GM12878 (cell line): Measurements from ENCODE around the gene CLEC7A. TPM values are rescaled to one million over a fixed set of nuclear protein-coding genes. Genes with fewer than 3 reads are reported as not detected.

Experiments
- ATAC-seq: fragments of 200-7000 bp; cut with Tn5 transposase; 3 replicates; pipeline ENCODE4 v1.9.1; 2020; ENCODE audit warnings: mild to moderate bottlenecking, moderate library complexity
- BruUV-seq: library from RNA; stranded (reverse); fragments of 400-500 nt; replicated peaks from 2 replicates; lab custom pipeline; 2021; lab: Mats Ljungman, UMichigan
- CTCF ChIA-PET: fragments of 300-600 bp; sonication (Branson Sonifier 250); formaldehyde crosslinking; extraction: SDS; loops from one replicate; lab custom pipeline; 2021; ENCODE audit warnings: inconsistent platforms; lab: Yijun Ruan, JAX
- POLR2A ChIA-PET: fragments of 350-600 bp; formaldehyde crosslinking; extraction: SDS; loops from one replicate; lab custom pipeline; 2021; ENCODE audit warnings: inconsistent platforms; lab: Charles Lee
- RAD21 ChIA-PET: fragments of 300-600 bp; sonication (Branson Sonifier 250); formaldehyde crosslinking; loops from one replicate; lab custom pipeline; 2023; ENCODE audit warnings: antibody characterized with exemption; ENCODE audit not compliant: unreplicated experiment; lab: Charles Lee
- SMC1A ChIA-PET: fragments of 300-600 bp; sonication (Branson Sonifier 250); formaldehyde crosslinking; loops from one replicate; lab custom pipeline; 2023; ENCODE audit not compliant: unreplicated experiment, uncharacterized antibody; lab: Charles Lee
- DNase-seq: peaks from one replicate; pipeline ENCODE4 v3.0.0-alpha.2; 2011; ENCODE audit warnings: low read depth, low spot score
- FAIRE-seq: peaks from 3 replicates; lab custom pipeline; 2011; peaks lifted over from hg19 to GRCh38; lab: Jason Lieb, UNC
- H2AFZ ChIP-seq: 2 replicates; pipeline ENCODE4 v1.6.0; 2011; ENCODE audit warnings: low read depth, low read length, control low read depth; ENCODE audit not compliant: control insufficient read depth
- H3K27ac ChIP-seq: 2 replicates; pipeline ENCODE4 v1.5.1; 2011; ENCODE audit warnings: control low read depth; ENCODE audit not compliant: control insufficient read depth, insufficient read depth
- H3K27me3 ChIP-seq, 2 experiments: replicated peaks in 1 of 2; 2 replicates each; pipeline versions ENCODE4 v1.6.0 to v1.6.1; 2011; ENCODE audit warnings: low read length in 1 of 2; ENCODE audit not compliant: control insufficient read depth in 2 of 2, insufficient read depth in 2 of 2
- H3K36me3 ChIP-seq, 2 experiments: 2 replicates each; pipeline ENCODE4 v1.5.1; 2011; ENCODE audit warnings: low read length in 1 of 2; ENCODE audit not compliant: control insufficient read depth in 2 of 2, insufficient read depth in 2 of 2
- H3K4me1 ChIP-seq: 2 replicates; pipeline ENCODE4 v1.6.1; 2011; ENCODE audit warnings: mild to moderate bottlenecking, low read length, moderate library complexity, mixed read lengths; ENCODE audit not compliant: control insufficient read depth, insufficient read depth
- H3K4me2 ChIP-seq: 2 replicates; pipeline ENCODE4 v1.6.0; 2011; ENCODE audit warnings: control low read depth; ENCODE audit not compliant: control insufficient read depth, insufficient read depth
- H3K4me3 ChIP-seq: fragments of 200-600 bp; sonication (generic); 2 replicates; pipeline ENCODE4 v1.5.1; 2016
- H3K79me2 ChIP-seq: 2 replicates; pipeline ENCODE4 v1.6.0; 2011; ENCODE audit warnings: low read length; ENCODE audit not compliant: control insufficient read depth, insufficient read depth
- H3K9ac ChIP-seq: 2 replicates; pipeline ENCODE4 v1.8.0; 2011; ENCODE audit warnings: low read length, control low read depth, mixed read lengths; ENCODE audit not compliant: control insufficient read depth, insufficient read depth
- H3K9me3 ChIP-seq: replicated peaks from 3 replicates; pipeline ENCODE4 v1.5.1; 2011; ENCODE audit warnings: mild to moderate bottlenecking, low read length; ENCODE audit not compliant: control insufficient read depth, insufficient read depth
- H4K20me1 ChIP-seq: 2 replicates; pipeline ENCODE4 v1.6.0; 2011; ENCODE audit not compliant: control insufficient read depth, insufficient read depth
- BMI1 ChIP-seq: fragments of 450-650 bp; IDR thresholded peaks from 2 replicates; pipeline ENCODE4 v1.6.1; 2016; ENCODE audit warnings: mild to moderate bottlenecking, moderate library complexity, borderline replicate concordance
- CBX3 ChIP-seq: fragments of 200-600 bp; sonication (generic); IDR thresholded peaks from 2 replicates; pipeline ENCODE4 v1.6.1; 2016; ENCODE audit warnings: low read depth, borderline replicate concordance
- DPF2 ChIP-seq: fragments of 450-650 bp; IDR thresholded peaks from 2 replicates; pipeline ENCODE4 v1.6.1; 2017; ENCODE audit warnings: mild to moderate bottlenecking
- FOXK2 ChIP-seq: fragments of 450-650 bp; IDR thresholded peaks from 2 replicates; pipeline ENCODE4 v1.6.1; 2017; ENCODE audit warnings: mild to moderate bottlenecking, moderate library complexity
- GATAD2B ChIP-seq: fragments of 450-650 bp; conservative IDR thresholded peaks from 2 replicates; pipeline ENCODE4 v1.6.1; 2017; ENCODE audit warnings: low read depth, mild to moderate bottlenecking, moderate library complexity
- HDGF ChIP-seq: fragments of 450-650 bp; IDR thresholded peaks from 2 replicates; pipeline ENCODE4 v1.6.1; 2016; ENCODE audit warnings: antibody characterized with exemption
- NR2C2 ChIP-seq: IDR thresholded peaks from 2 replicates; pipeline ENCODE4 v1.6.1; 2011; ENCODE audit warnings: borderline replicate concordance, low read depth; ENCODE audit not compliant: control insufficient read depth, insufficient read length
- RBBP5 ChIP-seq: fragments of 200-600 bp; sonication (generic); conservative IDR thresholded peaks from 2 replicates; pipeline ENCODE4 v1.6.1; 2016
- SMAD5 ChIP-seq: IDR thresholded peaks from 2 replicates; pipeline ENCODE4 v1.6.1; 2016; ENCODE audit warnings: antibody characterized with exemption, low read depth
- SMARCA5 ChIP-seq: fragments of 450-650 bp; IDR thresholded peaks from 2 replicates; pipeline ENCODE4 v1.6.1; 2017; ENCODE audit warnings: mild to moderate bottlenecking
- SREBF1 ChIP-seq: IDR thresholded peaks from 2 replicates; pipeline ENCODE4 v1.6.1; 2012; ENCODE audit warnings: mild to moderate bottlenecking, low read length
- YY1 ChIP-seq: IDR thresholded peaks from 2 replicates; pipeline ENCODE4 v1.6.1; 2011; ENCODE audit warnings: low read depth, mild to moderate bottlenecking, low read length
- ZNF207 ChIP-seq: fragments of 450-650 bp; IDR thresholded peaks from 2 replicates; pipeline ENCODE4 v1.6.1; 2014; ENCODE audit warnings: antibody characterized with exemption, mild to moderate bottlenecking, borderline replicate concordance
- ZNF384 ChIP-seq: IDR thresholded peaks from 2 replicates; pipeline ENCODE4 v1.6.1; 2012; ENCODE audit warnings: low read depth, mild to moderate bottlenecking, low read length, improper control_type of control experiment, borderline replicate concordance
- WGBS: methylation state at CpG from one replicate; pipeline ENCODE4 v1.1.6; 2016; ENCODE audit warnings: low lambda C conversion rate; ENCODE audit not compliant: insufficient replicate concordance, insufficient coverage; ENCODE audit errors: missing lambda C conversion rate; 5-methylcytosine and 5-hydroxymethylcytosine counted together
- in situ Hi-C: fragments of 300-500 bp; cut with MboI; formaldehyde crosslinking; loops from 9 replicates; pipeline ENCODE4 v1.14.3; 2018; ENCODE audit warnings: mixed read lengths
- intact Hi-C: fragments of 100-400 bp; cut with micrococcal nuclease; formaldehyde crosslinking; loops from one replicate; pipeline ENCODE4 v1.14.2; 2022; ENCODE audit not compliant: unreplicated experiment
- polyA plus RNA-seq, 11 experiments: library from polyadenylated mRNA; depleted of rRNA in 4 of 11; unstranded in 6 of 11; stranded (reverse) in 5 of 11; fragments of >200 nt; fragmentation: Nextera tagmentation in 4 of 11; fragmentation: Illumina TruSeq in 1 of 11; extraction: Ambion mirVana in 4 of 11; extraction: Trizol in 1 of 11; gene quantifications; 1 replicate in 1 of 11; 2 replicates in 10 of 11; pipeline versions ENCODE4 v1.2.1 to v1.2.3, GENCODE V29; 2011 to 2016; ENCODE audit warnings: inconsistent platforms in 2 of 11, missing spikeins in 2 of 11, low read depth in 1 of 11
- total RNA-seq, 4 experiments: library from RNA; depleted of rRNA in 3 of 4; stranded (reverse); fragments of >200 nt in 3 of 4; fragmentation: Illumina TruSeq in 1 of 4; extraction: Trizol in 1 of 4; gene quantifications; 2 replicates each; pipeline versions ENCODE4 v1.2.1 to v1.2.3, GENCODE V29; 2013 to 2021
- TF ChIP-seq, protein P1 (sequence below): fragments of 450-650 bp; conservative IDR thresholded peaks from 2 replicates; pipeline ENCODE4 v1.6.1; 2017; ENCODE audit warnings: mild to moderate bottlenecking, moderate library complexity
- TF ChIP-seq, protein P2 (sequence below): IDR thresholded peaks from 2 replicates; pipeline ENCODE4 v1.6.1; 2011; ENCODE audit warnings: borderline replicate concordance, low read depth, mild to moderate bottlenecking, moderate library complexity, mixed read lengths, low read length; ENCODE audit not compliant: insufficient read depth; ENCODE audit errors: extremely low read length

Gene CLEC7A
- total and polyA plus RNA-seq, 10 of the 15 experiments (the other 5 are each of a cell fraction or from before 2014, with no cell fraction given) = not detected

DNA sequence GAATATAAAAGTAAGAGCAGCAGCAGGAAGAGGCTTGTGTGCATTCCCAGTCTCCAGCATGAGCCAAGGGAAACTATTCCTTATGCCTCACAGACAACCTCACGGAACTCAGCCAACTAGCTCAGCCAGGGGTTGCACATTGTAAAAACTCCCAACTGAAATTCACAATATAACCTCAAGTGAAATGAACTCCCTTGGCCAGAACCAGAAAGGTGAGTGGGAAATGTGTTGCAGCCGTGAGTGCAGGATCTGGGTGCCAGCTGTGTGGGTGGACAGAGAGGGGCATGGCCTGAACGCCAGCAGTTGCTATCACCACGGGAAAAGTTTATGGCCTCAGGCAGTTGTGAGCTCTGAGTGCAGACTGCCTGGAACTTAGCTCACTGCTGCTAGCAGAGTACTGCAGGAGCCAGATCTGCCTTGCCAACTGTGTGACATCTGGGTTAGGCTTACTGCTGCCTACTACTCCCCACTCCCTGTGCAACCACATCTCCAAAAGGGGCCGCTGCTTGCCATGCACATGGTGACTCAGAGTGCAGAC, 28.9 kb downstream of the CLEC7A start:
- ATAC-seq (no peak), FAIRE-seq (no peak)
- POLR2A ChIA-PET = no interaction called here
- H3K9me3 ChIP-seq = peaks cover 2% of the 10 kb centered on the region; the same call in 1 of the 3 replicates
- H3K4me1 ChIP-seq = no peaks in the 10 kb centered on the region
- H3K36me3 ChIP-seq = no peaks in the 10 kb centered on the region
- in situ Hi-C loops = no loop called here
- H3K4me3 ChIP-seq = no peak overlapping the region
- H3K27ac ChIP-seq = no peak overlapping the region
- H3K79me2 ChIP-seq = no peaks in the 10 kb centered on the region
- no TSS peak for BruUV-seq
- TF ChIP-seq NR2C2 = no peak
- no peak for TF ChIP-seq DPF2
- TF ChIP-seq FOXK2 = no peak
- no peak for TF ChIP-seq RBBP5
- TF ChIP-seq YY1 = no peak
- TF ChIP-seq SMARCA5 = no peak
- TF ChIP-seq SMAD5 = no peak
- TF ChIP-seq ZNF384 = no peak
- TF ChIP-seq CBX3 = no peak
- TF ChIP-seq, all 136 proteins: peak for 0
- Histone ChIP-seq H2AFZ (no peak overlapping the region), H4K20me1 (no peaks in the 10 kb centered on the region), H3K4me2 (no peak overlapping the region), H3K27me3 (no peaks in the 10 kb centered on the region), H3K9ac (no peak overlapping the region)
- ChIA-PET CTCF (interaction anchor here (1.8 kb wide), 1 partner anchor 32 kb away, joined by 3 read pairs; no protein-coding TSS in a partner anchor), SMC1A (no interaction called here), RAD21 (no interaction called here)
- 58% methylated on average over 5 of the region's 5 CpGs for WGBS
- intact Hi-C loops = no loop called here
- DNase-seq = no peak

DNA sequence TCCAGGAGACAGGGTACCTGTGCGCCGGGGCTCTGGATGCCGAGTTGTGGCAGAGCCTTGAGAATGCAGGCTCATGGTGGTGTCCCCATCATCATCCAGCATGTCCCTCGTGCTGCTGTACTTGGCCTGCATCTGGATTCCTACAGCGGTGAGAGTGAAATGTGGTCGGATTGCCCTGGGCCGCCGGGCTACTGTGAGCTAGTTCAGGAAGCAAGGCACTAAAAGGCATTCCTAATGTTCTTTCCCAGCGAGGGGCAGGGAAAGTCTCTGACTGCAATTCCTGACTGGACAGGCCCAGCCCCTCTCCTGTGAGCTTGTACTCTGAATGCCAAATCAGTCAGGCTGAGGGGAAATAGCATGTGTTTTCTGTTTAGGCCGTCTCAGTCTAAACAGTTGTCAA, 31.2 kb downstream of the CLEC7A start, which contains the start of gene CLEC1A:
TSS of gene CLEC1A (minus strand) at position 195 of the 400 bp plus-strand sequence. CDS start at position 132, 63 bp downstream.
- in situ Hi-C loops = no loop called here
- TF ChIP-seq BMI1 = no peak
- no peak for TF ChIP-seq HDGF
- TF ChIP-seq, protein P1, sequence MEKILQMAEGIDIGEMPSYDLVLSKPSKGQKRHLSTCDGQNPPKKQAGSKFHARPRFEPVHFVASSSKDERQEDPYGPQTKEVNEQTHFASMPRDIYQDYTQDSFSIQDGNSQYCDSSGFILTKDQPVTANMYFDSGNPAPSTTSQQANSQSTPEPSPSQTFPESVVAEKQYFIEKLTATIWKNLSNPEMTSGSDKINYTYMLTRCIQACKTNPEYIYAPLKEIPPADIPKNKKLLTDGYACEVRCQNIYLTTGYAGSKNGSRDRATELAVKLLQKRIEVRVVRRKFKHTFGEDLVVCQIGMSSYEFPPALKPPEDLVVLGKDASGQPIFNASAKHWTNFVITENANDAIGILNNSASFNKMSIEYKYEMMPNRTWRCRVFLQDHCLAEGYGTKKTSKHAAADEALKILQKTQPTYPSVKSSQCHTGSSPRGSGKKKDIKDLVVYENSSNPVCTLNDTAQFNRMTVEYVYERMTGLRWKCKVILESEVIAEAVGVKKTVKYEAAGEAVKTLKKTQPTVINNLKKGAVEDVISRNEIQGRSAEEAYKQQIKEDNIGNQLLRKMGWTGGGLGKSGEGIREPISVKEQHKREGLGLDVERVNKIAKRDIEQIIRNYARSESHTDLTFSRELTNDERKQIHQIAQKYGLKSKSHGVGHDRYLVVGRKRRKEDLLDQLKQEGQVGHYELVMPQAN = no peak
- no peak for TF ChIP-seq ZNF207
- TF ChIP-seq GATAD2B = no peak
- TF ChIP-seq, protein P2, sequence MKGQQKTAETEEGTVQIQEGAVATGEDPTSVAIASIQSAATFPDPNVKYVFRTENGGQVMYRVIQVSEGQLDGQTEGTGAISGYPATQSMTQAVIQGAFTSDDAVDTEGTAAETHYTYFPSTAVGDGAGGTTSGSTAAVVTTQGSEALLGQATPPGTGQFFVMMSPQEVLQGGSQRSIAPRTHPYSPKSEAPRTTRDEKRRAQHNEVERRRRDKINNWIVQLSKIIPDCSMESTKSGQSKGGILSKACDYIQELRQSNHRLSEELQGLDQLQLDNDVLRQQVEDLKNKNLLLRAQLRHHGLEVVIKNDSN = no peak
- TF ChIP-seq SREBF1 = no peak

More for the DNA sequence above, 31.2 kb downstream of the CLEC7A start, which contains the start of gene CLEC1A:
- ChIA-PET POLR2A (no interaction called here), SMC1A (interaction anchor here (0.8 to 1.8 kb wide), 2 partner anchors 28 to 31 kb away, joined by 3 to 4 read pairs; partner anchors contain the start of gene CLEC7A), CTCF (no interaction called here), RAD21 (no interaction called here)
- H3K79me2 ChIP-seq = no peaks in the 10 kb centered on the region
- FAIRE-seq (no peak), ATAC-seq (no peak), DNase-seq (no peak)
- H3K4me3 ChIP-seq = no peak within 1 kb of the TSS
- H3K36me3 ChIP-seq = no peaks in the 10 kb centered on the region
- no peaks in the 10 kb centered on the region for H3K27me3 ChIP-seq
- no peak within 1 kb of the TSS for H2AFZ ChIP-seq
- peaks cover 2% of the 10 kb centered on the region; the same call in 1 of the 3 replicates for H3K9me3 ChIP-seq
- H3K9ac ChIP-seq = no peak within 1 kb of the TSS
- no peaks in the 10 kb centered on the region for H3K4me1 ChIP-seq
- no peaks in the 10 kb centered on the region for H4K20me1 ChIP-seq
- intact Hi-C loops = no loop called here
- WGBS = 67% methylated on average over 10 of the region's 10 CpGs
- no peak within 1 kb of the TSS for H3K27ac ChIP-seq
- no peak within 1 kb of the TSS for H3K4me2 ChIP-seq
- BruUV-seq = no TSS peak
